OCI-LY1 (cell line): ENCODE data around the gene ZBTB7A.

Experiments used
- H2AFZ ChIP-seq: fragments of 200-600 bp; sonication (generic), shearing (Covaris generic); 2 replicates; pipeline ENCODE4 v1.6.0; 2014; ENCODE audit warnings: antibody characterized with exemption, mild to moderate bottlenecking, low read length
- H3F3A ChIP-seq: fragments of 200-600 bp; sonication (generic), shearing (Covaris generic); 2 replicates; pipeline ENCODE4 v1.6.0; 2014; ENCODE audit warnings: mild to moderate bottlenecking, antibody characterized with exemption, low read length, moderate library complexity; ENCODE audit not compliant: insufficient read depth
- H3K27ac ChIP-seq: fragments of 200-600 bp; sonication (generic); 2 replicates; pipeline ENCODE4 v1.5.1; 2014; ENCODE audit warnings: low read length, mixed run types, mild to moderate bottlenecking, low read depth; ENCODE audit not compliant: poor library complexity, severe bottlenecking
- H3K27me3 ChIP-seq: fragments of 200-600 bp; sonication (generic); 2 replicates; pipeline ENCODE4 v1.6.0; 2014; ENCODE audit warnings: antibody characterized with exemption, mild to moderate bottlenecking, low read length, moderate library complexity; ENCODE audit not compliant: insufficient read depth
- H3K36me3 ChIP-seq: fragments of 200-600 bp; sonication (generic); 2 replicates; pipeline ENCODE4 v1.6.1; 2014; ENCODE audit warnings: mild to moderate bottlenecking, antibody characterized with exemption, low read length, moderate library complexity, mixed read lengths; ENCODE audit not compliant: insufficient read depth
- H3K4me1 ChIP-seq: fragments of 200-600 bp; sonication (generic); 2 replicates; pipeline ENCODE4 v1.5.1; 2014; ENCODE audit warnings: mild to moderate bottlenecking, low read length, moderate library complexity; ENCODE audit not compliant: insufficient read depth, severe bottlenecking
- H3K4me2 ChIP-seq: fragments of 200-600 bp; sonication (generic), shearing (Covaris generic); 2 replicates; pipeline ENCODE4 v1.6.1; 2014; ENCODE audit warnings: low read length
- H3K4me3 ChIP-seq: fragments of 200-600 bp; sonication (generic); 2 replicates; pipeline ENCODE4 v1.5.1; 2014; ENCODE audit warnings: low read length, low read depth, mild to moderate bottlenecking, mixed read lengths; ENCODE audit not compliant: poor library complexity, severe bottlenecking
- H3K79me2 ChIP-seq: fragments of 200-600 bp; shearing (Covaris generic); 2 replicates; pipeline ENCODE4 v1.6.1; 2016; ENCODE audit warnings: mixed run types, low read length, mixed read lengths; ENCODE audit not compliant: insufficient read depth
- H3K9ac ChIP-seq: fragments of 200-600 bp; sonication (generic), shearing (Covaris generic); 2 replicates; pipeline ENCODE4 v1.6.1; 2014; ENCODE audit warnings: mild to moderate bottlenecking, low read length, mixed read lengths
- H3K9me2 ChIP-seq: fragments of 200-600 bp; sonication (generic), shearing (Covaris generic); 2 replicates; pipeline ENCODE4 v1.6.1; 2014; ENCODE audit warnings: low read depth, mild to moderate bottlenecking, low read length, mixed read lengths
- H3K9me3 ChIP-seq: fragments of 200-600 bp; shearing (Covaris generic); 2 replicates; pipeline ENCODE4 v1.6.1; 2014; ENCODE audit warnings: low read length, mixed read lengths
- H4K20me1 ChIP-seq: fragments of 200-600 bp; sonication (generic), shearing (Covaris generic); 2 replicates; pipeline ENCODE4 v1.6.0; 2016; ENCODE audit warnings: mild to moderate bottlenecking, low read length; ENCODE audit not compliant: insufficient read depth
- CTCF ChIP-seq: fragments of 200-600 bp; sonication (generic), shearing (Covaris generic); IDR thresholded peaks from 2 replicates; pipeline ENCODE4 v1.5.1; 2017; ENCODE audit warnings: mild to moderate bottlenecking, antibody characterized with exemption, low read length, moderate library complexity, mixed read lengths
- EZH2 ChIP-seq: fragments of 200-600 bp; sonication (generic), shearing (Covaris generic); IDR thresholded peaks from 2 replicates; pipeline ENCODE4 v1.8.0; 2017; ENCODE audit warnings: borderline replicate concordance, mixed run types, mild to moderate bottlenecking, antibody characterized with exemption, low read length, moderate library complexity, mixed read lengths

The ZBTB7A gene

GRCh38 chr19:4109626-4109945 is 42.9 kb upstream of the ZBTB7A start:
- TF ChIP-seq EZH2 (no peak), CTCF (no peak)
- peak overlapping the region; percentile 57; the same call in 1 of the 2 replicates for H3K9ac ChIP-seq
- H3K9me2 ChIP-seq = no peaks in the 10 kb centered on the region
- H3K79me2 ChIP-seq = no peaks in the 10 kb centered on the region
- H2AFZ ChIP-seq = no peak overlapping the region
- 0 out of 2 replicates have a peak, but pooled peaks cover 5% of the 10 kb centered on the region for H3F3A ChIP-seq
- peak overlapping the region; percentile 97 for H3K27ac ChIP-seq
- H3K27me3 ChIP-seq = no peaks in the 10 kb centered on the region
- peak overlapping the region; percentile 20 for H3K4me3 ChIP-seq
- peaks cover 4% of the 10 kb centered on the region; the same call in 1 of the 2 replicates for H3K9me3 ChIP-seq
- H3K36me3 ChIP-seq = peaks cover 67% of the 10 kb centered on the region
- H3K4me2 ChIP-seq = peak overlapping the region; percentile 44
- no peaks in the 10 kb centered on the region for H4K20me1 ChIP-seq
- peaks cover 31% of the 10 kb centered on the region for H3K4me1 ChIP-seq

GRCh38 chr19:4108767-4109625 is 42.3 kb upstream of the ZBTB7A start:
- Histone ChIP-seq H3K27ac (peak overlapping the region; percentile 97), H3K9me2 (no peaks in the 10 kb centered on the region), H2AFZ (no peak overlapping the region), H3K4me1 (peaks cover 31% of the 10 kb centered on the region), H3K79me2 (no peaks in the 10 kb centered on the region), H3K4me3 (peak overlapping the region; percentile 20), H4K20me1 (no peaks in the 10 kb centered on the region), H3K9me3 (peaks cover 4% of the 10 kb centered on the region; the same call in 1 of the 2 replicates), H3K36me3 (peaks cover 67% of the 10 kb centered on the region), H3K9ac (peak overlapping the region; percentile 57; the same call in 1 of the 2 replicates), H3K4me2 (peak overlapping the region; percentile 44), H3K27me3 (no peaks in the 10 kb centered on the region), H3F3A (0 out of 2 replicates have a peak, but pooled peaks cover 5% of the 10 kb centered on the region)
- no peak for TF ChIP-seq EZH2
- no peak for TF ChIP-seq CTCF

- Histone ChIP-seq H3K79me2 (no peaks in the 10 kb centered on the region), H3K36me3 (peaks cover 83% of the 10 kb centered on the region), H2AFZ (no peak overlapping the region), H3K9me2 (no peaks in the 10 kb centered on the region), H3K9me3 (no peaks in the 10 kb centered on the region), H3F3A (no peaks in the 10 kb centered on the region), H3K4me2 (no peak overlapping the region), H3K27ac (no peak overlapping the region), H3K27me3 (no peaks in the 10 kb centered on the region), H3K9ac (no peak overlapping the region), H3K4me3 (no peak overlapping the region), H4K20me1 (no peaks in the 10 kb centered on the region), H3K4me1 (no peaks in the 10 kb centered on the region)
- TF ChIP-seq EZH2 (no peak), CTCF (no peak)
Observed at GRCh38 chr19:4103080-4103433, 36.4 kb upstream of the ZBTB7A start.
